ENCODE results near the gene RAB31. TPM values are rescaled to one million over a fixed set of nuclear protein-coding genes. Genes with fewer than 3 reads are reported as not detected.

The RAB31 gene
- total RNA-seq, 1 donor from 2014 or later, result 37.5 TPM

DNA sequence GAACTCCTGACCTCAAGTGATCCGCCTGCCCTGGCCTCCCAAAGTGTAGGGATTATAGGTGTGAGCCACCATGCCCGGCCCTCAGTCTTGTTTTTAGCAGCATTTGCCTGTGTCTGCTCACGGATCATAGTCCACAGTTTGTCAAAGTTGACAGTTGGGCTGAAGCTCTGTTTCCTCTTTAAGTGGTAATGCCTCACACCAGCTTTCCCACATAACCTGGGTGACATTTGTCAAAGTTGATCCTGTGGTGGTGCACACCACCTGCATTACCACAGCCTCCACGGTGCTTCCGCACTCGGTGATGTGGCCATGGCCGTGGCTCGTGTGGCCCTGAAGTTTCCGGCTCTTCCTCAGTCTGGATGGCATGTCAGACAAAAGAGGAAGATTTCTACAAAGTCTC is 27.1 kb downstream of the RAB31 start:
- FAIRE-seq, result no peak

DNA sequence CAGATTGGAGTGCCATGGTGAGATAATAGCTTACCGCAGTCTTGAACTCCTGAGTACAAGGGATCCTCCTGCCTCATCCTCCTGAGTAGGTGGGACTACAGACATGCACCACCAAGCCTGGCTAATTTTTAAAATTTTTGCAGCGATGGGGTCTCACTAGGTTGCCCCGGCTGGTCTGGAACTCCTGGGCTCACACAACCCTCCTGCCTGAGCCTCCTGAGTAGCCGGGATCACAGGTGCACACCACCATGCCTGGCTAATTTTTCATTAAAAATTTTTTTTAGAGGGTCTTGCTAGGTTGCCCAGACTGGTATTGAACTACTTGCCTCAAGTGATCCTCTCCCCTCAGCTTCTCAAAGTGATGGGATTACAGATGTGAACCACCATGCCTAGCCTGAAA is 27.8 kb downstream of the RAB31 start:
- DNase-seq (ENCODE audit: low spot score in 2 of 2) (no peak), FAIRE-seq (no peak)

More for the DNA sequence above, 27.1 kb downstream of the RAB31 start:
- no peak for DNase-seq (ENCODE audit: low spot score in 2 of 2)

DNA sequence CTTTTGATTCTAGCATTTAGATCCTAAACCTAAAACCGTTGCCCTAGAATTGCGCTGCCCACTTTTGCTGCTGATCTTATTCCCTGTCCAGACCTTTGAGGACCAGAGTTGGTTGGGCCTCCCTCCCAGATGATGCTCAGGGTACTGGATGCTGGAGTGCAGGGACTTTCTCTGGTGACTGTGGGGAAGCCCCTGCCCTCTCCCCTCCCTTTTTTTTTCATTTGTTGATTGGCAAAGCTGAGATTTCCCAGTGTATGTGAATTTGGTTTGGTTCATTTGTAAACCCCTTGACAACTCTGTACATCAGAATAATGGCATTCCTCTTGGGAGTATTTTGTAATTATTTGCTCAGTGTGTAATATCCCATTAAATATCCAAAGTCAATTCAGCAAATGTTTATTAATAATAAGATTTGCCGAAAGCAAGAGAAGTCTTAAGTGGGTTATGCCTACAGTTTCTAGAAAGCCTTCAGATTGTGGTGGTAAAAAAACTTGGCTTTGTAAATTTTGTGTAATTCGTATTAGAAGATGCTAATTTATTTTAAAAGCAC is 28.3 kb downstream of the RAB31 start:
- no peak for DNase-seq (ENCODE audit: low spot score in 2 of 2)
- no peak for FAIRE-seq

DNA sequence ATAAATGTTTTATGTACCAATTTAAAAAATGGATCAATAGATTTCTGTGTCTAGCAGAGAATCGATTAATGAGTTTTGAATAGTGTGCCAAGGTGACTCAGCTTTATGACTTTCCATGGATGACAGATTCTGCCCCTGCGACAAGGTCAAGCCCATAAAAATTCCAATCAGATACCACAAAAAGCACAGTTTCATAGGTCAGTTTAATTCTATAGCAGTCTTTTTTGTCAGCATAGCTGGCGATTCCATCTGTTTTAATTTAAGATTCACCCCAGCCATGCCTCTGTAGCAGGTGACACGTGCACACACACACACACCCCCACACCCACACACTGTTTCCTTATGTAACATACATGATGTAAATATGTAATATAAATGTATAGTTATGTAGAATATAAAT is 28.9 kb downstream of the RAB31 start:
- no peak for FAIRE-seq
- DNase-seq (ENCODE audit: low spot score in 2 of 2), result no peak

DNA sequence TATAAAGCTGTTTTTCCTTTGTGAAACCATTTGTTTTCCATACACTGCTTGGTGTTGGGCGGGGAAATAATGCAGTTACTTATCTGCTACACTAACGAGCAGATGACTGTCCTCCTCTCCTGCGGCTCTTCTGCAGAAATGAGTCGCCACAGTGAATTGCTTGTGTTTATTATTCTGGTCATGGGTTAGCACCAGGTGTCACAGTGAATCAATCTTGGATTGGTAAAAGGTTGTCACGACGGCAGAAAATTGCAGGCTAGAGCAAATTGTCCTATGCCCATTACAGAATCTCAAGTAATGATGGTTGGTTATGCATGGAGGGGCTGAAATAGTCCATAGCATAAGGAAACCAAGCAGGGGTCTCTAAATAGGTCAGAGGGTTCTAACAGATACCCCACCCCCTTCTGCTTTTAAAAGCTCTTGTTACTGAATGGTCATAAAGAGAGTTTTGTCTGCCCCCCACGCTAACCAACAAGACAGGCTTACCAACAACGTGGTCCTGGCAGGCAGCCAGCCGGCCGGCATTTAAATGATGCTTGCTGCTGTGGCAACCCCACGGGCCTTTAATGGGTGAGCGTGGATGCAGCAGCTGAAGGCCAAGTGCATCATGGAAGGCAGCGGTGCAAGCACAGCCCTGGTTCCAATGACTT is 29.5 kb downstream of the RAB31 start:
- DNase-seq (ENCODE audit: low spot score in 2 of 2) (no peak), FAIRE-seq (no peak)

DNA sequence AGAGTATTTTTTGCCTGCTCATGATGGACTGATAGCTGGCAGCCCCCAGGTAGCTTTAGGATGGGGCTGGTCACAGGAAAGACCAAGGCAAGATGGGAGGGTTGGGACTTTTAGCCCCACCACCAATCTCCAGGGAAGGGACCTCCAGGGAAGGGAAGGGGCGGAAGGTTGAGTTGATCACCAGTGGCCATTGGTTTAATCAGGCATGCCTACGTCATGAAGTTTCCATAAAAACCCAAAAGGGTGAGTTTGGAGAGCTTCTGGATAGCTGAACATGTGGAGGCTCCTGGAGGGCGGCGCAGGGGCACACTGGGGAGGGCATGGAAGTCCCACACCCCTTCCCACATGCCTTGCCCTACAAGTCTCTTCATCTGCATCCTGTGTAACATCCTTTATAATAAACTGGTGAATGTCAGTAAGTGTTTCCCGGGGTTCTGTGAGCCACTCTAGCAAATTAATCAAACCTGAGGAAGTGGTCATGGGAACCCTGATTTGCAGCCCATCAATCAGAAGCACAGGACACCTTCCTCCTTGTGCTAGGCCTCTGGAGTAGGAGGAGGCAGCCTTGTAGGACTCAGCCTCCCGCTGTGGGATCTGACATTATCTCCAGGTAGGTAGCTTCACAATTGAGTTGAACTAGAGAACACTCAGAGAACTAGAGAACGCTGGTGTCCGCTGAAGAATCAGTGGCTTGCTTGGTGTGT is 30.3 kb downstream of the RAB31 start:
- FAIRE-seq (no peak), DNase-seq (ENCODE audit: low spot score in 2 of 2) (no peak)

DNA sequence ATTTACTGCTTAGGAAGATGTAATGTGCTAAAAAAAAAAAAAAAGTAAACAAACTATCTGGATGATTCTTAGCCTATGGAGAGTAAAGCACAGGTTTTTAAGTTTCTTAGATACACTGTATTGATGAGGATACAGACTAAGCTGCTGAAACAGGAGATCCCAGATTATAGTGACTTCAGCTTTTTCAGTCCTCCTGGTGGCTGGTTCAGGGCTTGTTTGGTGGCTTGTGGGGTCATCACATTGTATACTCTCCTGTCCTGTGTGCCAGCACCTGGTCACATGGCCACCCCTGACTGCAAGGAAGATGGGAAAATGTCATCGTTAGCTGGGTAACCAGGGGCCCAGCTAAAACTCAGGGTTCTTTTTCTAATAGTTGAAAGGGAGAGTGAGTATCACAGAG is 31.4 kb downstream of the RAB31 start:
- DNase-seq (ENCODE audit: low spot score in 2 of 2) (no peak), FAIRE-seq (no peak)

DNA sequence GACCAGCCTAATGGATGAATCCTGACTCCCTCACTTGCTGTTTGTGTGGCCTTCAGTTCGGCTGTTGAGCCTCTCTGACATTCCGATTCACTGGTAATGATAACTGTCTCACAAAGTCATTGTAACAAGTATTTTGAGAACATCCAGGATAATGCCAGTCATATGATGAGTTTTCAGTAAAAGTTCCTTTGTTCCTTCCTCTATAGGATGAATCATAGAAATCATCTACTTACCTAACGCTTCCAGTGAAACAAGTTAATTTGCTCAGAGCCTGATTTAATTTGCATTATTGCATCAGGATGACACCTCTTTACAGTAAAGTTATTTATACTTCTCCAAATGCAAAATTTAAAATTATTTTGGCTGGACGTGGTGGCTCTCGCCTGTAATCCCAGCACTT is 32.0 kb downstream of the RAB31 start:
- FAIRE-seq, result no peak
- DNase-seq (ENCODE audit: low spot score in 2 of 2), result no peak

DNA sequence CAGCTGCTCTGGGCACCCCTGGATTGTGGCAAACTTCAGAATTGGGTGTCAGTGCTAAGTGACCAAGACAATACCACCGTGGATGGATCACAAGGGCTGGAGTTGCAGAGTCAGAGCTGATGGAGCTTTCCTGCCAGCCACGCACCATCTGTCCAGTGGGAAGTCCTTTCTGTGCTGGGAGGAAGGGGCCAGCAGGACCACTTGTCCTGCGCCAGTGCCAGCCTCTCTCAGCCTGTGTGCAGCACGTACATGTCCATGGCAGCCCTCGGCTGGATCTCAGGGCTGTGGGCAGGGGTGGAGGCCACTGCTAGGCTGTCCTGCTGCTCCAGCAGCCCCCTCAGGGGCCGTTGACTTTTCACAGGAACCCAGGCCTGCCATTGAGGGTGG is 33.3 kb downstream of the RAB31 start:
- DNase-seq (ENCODE audit: low spot score in 2 of 2) (no peak), FAIRE-seq (no peak)

DNA sequence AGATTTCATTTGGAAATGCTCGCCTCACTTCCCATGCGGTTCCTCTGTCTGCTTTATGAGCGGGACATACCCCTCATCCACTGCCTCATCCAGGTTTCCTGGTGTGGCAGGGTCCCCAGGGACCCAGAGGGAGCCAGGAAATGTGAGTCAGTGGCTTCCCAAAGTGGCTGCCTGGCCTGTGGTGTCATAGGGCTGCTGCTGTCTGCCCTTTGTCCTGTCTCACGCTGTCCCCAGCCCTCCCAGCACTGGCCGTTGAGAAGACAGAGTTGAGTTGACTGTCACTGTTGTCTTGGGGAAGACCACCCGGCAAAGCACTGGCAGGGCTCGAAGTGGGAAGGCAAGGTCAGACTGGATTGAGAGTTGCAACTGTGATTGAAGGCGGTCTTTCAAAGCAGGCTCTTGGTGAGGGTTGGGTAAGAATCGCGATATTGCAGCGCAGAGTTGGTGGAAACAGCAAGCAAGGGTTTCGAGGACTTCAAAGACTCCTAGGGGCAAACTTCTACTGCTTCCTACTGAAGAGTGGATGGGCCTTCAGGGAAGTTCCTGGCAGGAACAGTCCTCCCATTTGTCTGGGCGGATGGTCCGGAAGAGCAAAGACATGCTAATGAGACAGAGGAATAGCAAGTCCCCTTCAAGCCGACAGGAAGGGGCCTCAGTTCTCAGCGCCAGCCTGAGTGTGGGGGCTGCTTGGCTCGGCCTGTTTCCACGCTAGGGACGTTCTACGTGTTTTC is 33.9 kb downstream of the RAB31 start:
- no peak for FAIRE-seq
- DNase-seq (ENCODE audit: low spot score in 2 of 2), result no peak

DNA sequence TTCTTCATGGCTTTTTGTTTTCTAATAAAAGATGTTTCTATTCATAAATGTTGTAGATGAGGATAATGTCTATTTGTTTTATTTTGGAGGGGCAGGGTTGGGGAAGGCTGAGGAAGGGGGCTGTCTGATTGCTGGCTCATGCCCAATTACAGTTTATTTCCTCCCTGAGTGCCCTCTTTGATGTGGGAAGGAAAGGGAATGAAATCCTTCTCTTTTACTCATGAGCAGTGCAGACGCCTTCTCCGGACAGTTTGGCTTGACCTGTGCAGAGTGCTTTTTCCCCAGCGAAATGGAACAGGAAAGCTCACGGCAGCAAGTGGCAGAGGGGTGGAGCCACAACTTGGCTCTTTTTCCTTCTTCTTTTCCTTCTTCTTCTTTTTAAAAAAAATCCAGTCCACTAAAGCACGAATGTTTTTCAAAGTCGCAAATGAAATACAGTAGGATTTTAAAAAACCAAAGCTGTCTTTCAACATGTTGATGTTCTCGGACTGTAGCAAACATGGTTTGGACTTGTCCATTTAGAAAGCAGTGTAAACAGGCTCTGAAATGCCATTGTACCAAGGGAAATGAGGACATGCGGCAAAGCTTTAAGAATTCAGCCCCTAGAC is 34.5 kb downstream of the RAB31 start:
- FAIRE-seq (no peak), DNase-seq (ENCODE audit: low spot score in 2 of 2) (no peak)

DNA sequence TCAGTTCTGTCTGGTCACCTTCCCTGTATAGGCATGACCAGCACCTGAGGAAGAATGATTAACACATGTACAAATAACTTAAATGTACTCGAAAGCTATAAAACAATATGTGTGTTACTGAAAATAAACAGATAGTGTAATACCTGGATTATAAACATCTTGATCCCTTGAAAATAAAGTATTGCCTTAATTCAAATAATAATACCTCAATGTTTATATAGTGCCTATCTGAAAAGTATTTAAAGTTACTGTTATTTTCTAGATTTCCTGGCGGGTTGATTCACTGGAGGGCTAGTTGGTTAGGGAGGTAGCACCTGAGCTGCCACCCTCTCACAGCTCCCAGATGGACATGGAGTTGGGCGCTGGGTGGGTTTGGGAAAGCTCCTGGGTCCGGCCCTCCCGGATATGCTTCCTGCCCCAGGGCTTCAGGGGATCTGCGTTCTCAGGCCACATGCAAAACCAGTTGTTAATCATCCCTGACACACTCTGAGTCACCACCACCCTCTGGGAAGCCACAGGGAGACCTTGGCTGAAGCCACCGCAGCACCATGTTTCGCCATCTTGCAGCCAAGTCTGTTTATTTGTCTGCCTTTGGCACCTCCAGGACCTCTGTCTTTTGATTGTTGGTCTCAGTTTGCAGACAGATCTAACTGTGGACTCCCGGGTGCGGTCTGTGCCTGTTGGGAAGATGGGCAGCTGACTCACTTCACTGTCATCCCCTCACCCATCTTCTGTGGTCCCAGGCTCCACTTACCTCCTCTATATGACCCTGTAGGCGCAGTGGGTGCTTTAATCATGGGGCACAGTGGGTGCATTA is 35.3 kb downstream of the RAB31 start:
- FAIRE-seq (no peak), DNase-seq (ENCODE audit: low spot score in 2 of 2) (no peak)

DNA sequence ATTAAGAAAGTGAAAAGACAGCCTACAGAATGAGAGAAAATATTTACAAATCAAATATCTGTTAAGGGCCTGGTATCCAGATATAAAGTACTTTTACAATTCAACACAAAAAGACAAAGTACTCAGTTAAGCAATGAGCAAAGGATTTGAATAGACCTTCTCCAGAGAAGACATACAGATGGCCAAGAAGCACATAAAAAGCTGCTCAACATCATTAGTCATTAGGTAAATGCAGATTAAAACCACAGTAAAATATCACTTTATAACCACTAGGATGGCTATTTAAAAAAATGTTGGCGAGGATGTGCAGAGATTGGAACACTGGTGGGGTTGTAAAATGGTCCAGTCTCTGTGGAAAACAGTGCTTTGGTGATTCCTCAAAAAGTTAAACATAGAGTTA is 38.9 kb downstream of the RAB31 start:
- DNase-seq (ENCODE audit: low spot score in 2 of 2) (no peak), FAIRE-seq (no peak)

DNA sequence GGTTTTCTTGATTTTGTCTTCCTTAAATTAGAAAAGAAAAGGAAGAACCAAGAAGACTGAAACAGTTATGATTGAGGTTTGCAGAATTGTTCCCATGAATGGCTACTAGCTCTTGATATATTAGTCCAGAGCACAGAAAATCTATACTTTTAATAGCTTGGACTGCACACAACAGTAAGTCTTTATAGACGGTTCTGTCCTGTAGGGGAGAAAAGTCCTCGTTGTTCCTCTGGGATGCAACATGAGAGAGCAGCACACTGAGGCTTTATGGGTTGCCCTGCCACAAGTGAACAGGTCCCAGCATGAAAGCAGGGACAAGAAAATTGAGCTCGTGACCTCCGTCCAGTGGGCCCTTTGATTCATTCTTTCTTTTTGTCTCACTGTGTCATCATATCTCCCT is 41.5 kb downstream of the RAB31 start:
- DNase-seq (ENCODE audit: low spot score in 2 of 2), result no peak

DNA sequence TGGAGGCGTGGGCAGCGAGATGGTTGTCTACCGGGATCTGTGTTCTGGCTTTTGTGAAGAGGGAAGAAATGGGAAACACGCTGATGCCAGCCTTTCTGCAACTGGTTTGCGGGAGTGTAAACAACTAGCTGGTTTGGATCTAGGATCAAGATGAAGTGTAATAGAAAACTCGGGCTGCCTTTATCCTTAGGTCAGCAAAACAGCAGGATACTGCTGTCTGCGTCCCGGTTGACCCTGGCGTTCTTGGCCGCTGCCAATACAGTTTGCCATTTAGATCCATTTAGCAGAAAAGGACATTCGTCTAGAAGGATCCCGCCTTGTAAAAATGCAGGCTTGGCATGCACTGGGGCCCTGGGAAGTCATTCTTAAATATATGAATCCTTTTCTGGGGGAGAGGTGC is 42.0 kb downstream of the RAB31 start:
- DNase-seq (ENCODE audit: low spot score in 2 of 2), result no peak
- FAIRE-seq, result no peak

More for the DNA sequence above, 41.5 kb downstream of the RAB31 start:
- no peak for FAIRE-seq

DNA sequence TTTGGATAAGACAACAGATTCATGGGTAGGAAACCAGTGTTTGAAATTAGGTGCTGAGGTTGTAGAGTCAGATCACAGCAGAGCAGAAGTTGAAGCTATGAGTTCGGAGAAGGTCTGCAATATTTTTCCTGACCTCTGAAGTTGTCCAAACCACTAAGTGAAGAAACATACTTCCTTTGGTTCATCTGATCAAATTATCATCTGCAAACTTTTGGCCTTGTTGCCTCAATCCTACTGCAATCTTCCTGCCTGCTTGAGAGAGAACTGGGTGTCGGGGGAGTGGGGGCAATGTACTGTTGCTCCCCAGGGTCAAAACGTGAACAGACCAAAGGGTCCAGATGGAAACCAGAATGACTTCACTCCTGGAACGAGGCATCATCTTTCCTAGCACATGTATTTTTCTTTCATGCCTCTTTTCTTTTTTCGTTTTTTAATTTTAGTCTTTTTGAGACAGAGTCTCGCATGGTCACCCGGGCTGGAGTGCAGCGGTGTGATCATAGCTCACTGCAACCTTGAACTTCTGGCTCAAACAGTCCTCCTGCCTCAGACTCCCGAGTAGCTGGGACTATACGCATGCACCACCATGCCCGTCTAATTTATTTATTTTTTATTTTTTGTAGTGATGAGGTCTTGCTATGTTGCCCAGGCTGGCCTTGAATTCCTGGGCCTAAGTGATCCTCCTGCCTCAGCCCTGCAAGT is 42.7 kb downstream of the RAB31 start:
- no peak for FAIRE-seq
- DNase-seq (ENCODE audit: low spot score in 2 of 2), result no peak

DNA sequence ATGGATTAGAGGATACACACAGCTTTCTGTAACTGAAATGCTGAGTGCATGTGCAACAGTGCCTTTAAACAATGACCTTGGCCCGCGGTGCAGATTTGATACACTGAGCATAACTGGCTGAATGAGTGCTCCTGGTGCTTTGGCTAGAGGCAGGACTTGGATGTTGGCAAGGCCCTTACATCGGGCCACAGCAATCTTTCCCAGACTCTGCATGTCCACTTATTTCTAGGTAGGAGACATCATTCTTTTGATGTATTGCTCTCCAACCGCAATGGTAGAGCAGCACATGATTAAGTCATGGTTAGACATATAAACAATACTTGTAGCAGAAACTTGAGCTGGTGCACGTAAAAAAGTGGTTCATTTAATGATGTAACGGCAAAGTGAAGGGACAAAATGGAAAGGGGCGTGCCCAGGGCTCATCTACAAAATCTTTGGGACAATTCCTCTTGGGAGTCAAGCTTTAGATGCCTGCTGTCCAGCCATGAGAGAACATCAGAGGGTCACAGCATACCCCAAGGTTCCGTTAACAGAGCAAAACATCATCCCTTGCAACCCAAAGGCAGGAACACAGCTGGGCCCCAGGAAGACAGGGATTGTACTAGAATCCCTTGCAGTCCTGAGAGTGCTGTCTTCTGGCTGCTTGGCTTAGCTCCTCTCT is 43.4 kb downstream of the RAB31 start:
- FAIRE-seq, result no peak
- DNase-seq (ENCODE audit: low spot score in 2 of 2), result no peak

DNA sequence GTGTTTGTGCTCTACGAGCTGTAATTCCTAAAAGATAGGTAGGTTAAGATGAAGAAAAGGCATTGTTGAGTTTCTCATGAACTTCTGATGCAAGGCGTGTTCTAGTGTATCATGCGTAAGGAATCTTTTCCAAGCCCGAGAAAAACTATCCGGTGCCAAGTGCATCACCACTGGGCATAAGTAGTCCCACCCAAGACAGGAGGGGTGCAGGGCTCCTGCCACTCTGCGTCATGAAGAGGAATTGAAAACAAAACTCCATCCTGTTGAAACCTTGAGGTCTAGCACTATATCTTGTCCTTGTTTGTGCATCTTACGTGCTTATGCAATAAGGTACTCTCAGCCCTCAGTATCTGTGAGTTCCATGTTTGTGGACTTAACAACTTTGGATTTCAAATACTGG is 45.7 kb downstream of the RAB31 start:
- FAIRE-seq (no peak), DNase-seq (ENCODE audit: low spot score in 2 of 2) (no peak)

DNA sequence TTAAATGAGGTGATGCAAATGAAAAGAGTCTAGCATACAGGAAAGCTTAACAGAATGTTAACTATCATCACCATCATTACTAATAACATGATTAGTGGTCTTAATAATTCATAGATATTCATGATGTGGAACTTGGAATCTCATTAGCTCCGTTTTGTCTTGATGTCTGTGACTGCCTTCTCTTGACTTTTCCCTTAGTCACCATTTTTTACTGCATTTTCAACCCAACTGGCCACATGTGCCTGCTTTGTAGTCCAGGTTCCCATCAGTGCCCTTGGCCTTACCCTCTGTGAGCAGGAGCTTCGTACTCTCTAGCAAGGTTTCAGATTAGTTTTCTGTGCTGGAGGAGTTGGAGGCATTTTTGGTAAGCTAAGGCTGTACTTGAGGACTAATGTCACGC is 47.0 kb downstream of the RAB31 start:
- DNase-seq (ENCODE audit: low spot score in 2 of 2) (no peak), FAIRE-seq (no peak)
